Measurements from ENCODE around the gene PRF1. TPM values are rescaled to one million over a fixed set of nuclear protein-coding genes. Genes with fewer than 3 reads are reported as not detected.
A peak's percentile ranks its signal among the peaks of the same experiment; 100 is the strongest.
"Not testable (repeated sequence)": the region's sequence is repeated elsewhere in the genome, so short reads cannot be mapped to it uniquely, and the experiment has no call there.

Gene PRF1
- total and polyA plus RNA-seq, 5 donors: 0.81 to 2.9 (median 1.3) TPM

- intact Hi-C loops (cut with DNase I): no loop called here
- ATAC-seq: no peak
These were observed 15.4 kb upstream of the PRF1 start for GRCh38 chr10:70617798-70618568.

GRCh38 chr10:70616761-70617160, 14.2 kb upstream of the PRF1 start:
- H3K27ac ChIP-seq (ENCODE audit: low read length): no peak overlapping the region
- intact Hi-C loops (cut with DNase I): no loop called here
- DNase-seq (no peak), ATAC-seq (no peak)
- no peaks in the 10 kb centered on the region for H3K9me3 ChIP-seq (ENCODE audit: control insufficient read depth, low read length)
- H3K27me3 ChIP-seq (ENCODE audit: control insufficient read depth, insufficient read depth): no peaks in the 10 kb centered on the region
- H3K4me1 ChIP-seq (ENCODE audit: control insufficient read depth, insufficient read depth, low read length): no peaks in the 10 kb centered on the region
- WGBS: 97% methylated on average over 4 of the region's 4 CpGs
- H3K4me3 ChIP-seq (ENCODE audit: low read length): no peak overlapping the region

More at GRCh38 chr10:70617798-70618568, 15.4 kb upstream of the PRF1 start:
- DNase-seq: no peak
- Histone ChIP-seq H3K4me3 (ENCODE audit: low read length) (no peak overlapping the region), H3K27me3 (ENCODE audit: control insufficient read depth, insufficient read depth) (no peaks in the 10 kb centered on the region), H3K27ac (ENCODE audit: low read length) (no peak overlapping the region), H3K4me1 (ENCODE audit: control insufficient read depth, insufficient read depth, low read length) (no peaks in the 10 kb centered on the region), H3K9me3 (ENCODE audit: control insufficient read depth, low read length) (no peaks in the 10 kb centered on the region)
- WGBS: 77% methylated on average over 7 of the region's 7 CpGs

GRCh38 chr10:70615784-70616522, 13.4 kb upstream of the PRF1 start:
- Histone ChIP-seq H3K4me3 (ENCODE audit: low read length) (no peak overlapping the region), H3K4me1 (ENCODE audit: control insufficient read depth, insufficient read depth, low read length) (no peaks in the 10 kb centered on the region), H3K27ac (ENCODE audit: low read length) (no peak overlapping the region), H3K9me3 (ENCODE audit: control insufficient read depth, low read length) (no peaks in the 10 kb centered on the region), H3K27me3 (ENCODE audit: control insufficient read depth, insufficient read depth) (no peaks in the 10 kb centered on the region)
- 63% methylated on average over 7 of the region's 7 CpGs for WGBS
- no peak for DNase-seq
- no peak for ATAC-seq
- intact Hi-C loops (cut with DNase I): no loop called here

- no peak overlapping the region for H3K27ac ChIP-seq (ENCODE audit: low read length)
- intact Hi-C loops (cut with DNase I): no loop called here
- no peaks in the 10 kb centered on the region for H3K27me3 ChIP-seq (ENCODE audit: control insufficient read depth, insufficient read depth)
- no peak for ATAC-seq
- no peak overlapping the region for H3K4me3 ChIP-seq (ENCODE audit: low read length)
- no peaks in the 10 kb centered on the region for H3K9me3 ChIP-seq (ENCODE audit: control insufficient read depth, low read length)
- DNase-seq: no peak
- 94% methylated on average over 2 of the region's 2 CpGs for WGBS
- H3K4me1 ChIP-seq (ENCODE audit: control insufficient read depth, insufficient read depth, low read length): no peaks in the 10 kb centered on the region
These were observed 12.7 kb upstream of the PRF1 start for GRCh38 chr10:70615211-70615610.

- DNase-seq; H3K27me3 ChIP-seq (ENCODE audit: control insufficient read depth, insufficient read depth); ATAC-seq; H3K9me3 ChIP-seq (ENCODE audit: control insufficient read depth, low read length); H3K4me1 ChIP-seq (ENCODE audit: control insufficient read depth, insufficient read depth, low read length); H3K4me3 ChIP-seq (ENCODE audit: low read length); intact Hi-C loops (cut with DNase I); H3K27ac ChIP-seq (ENCODE audit: low read length): not testable (repeated sequence)
- 95% methylated on average over 3 of the region's 3 CpGs for WGBS
These were observed 11.8 kb upstream of the PRF1 start for GRCh38 chr10:70614364-70614763.

GRCh38 chr10:70613941-70614340, 11.4 kb upstream of the PRF1 start:
- no peaks in the 10 kb centered on the region for H3K27me3 ChIP-seq (ENCODE audit: control insufficient read depth, insufficient read depth)
- ATAC-seq (no peak), DNase-seq (no peak)
- WGBS: 84% methylated on average over 2 of the region's 2 CpGs
- no peak overlapping the region for H3K4me3 ChIP-seq (ENCODE audit: low read length)
- no peaks in the 10 kb centered on the region for H3K4me1 ChIP-seq (ENCODE audit: control insufficient read depth, insufficient read depth, low read length)
- H3K27ac ChIP-seq (ENCODE audit: low read length): no peak overlapping the region
- intact Hi-C loops (cut with DNase I): no loop called here
- no peaks in the 10 kb centered on the region for H3K9me3 ChIP-seq (ENCODE audit: control insufficient read depth, low read length)

GRCh38 chr10:70607936-70608335, 5.4 kb upstream of the PRF1 start:
- no peak overlapping the region for H3K4me3 ChIP-seq (ENCODE audit: low read length)
- no peak overlapping the region for H3K27ac ChIP-seq (ENCODE audit: low read length)
- no peaks in the 10 kb centered on the region for H3K9me3 ChIP-seq (ENCODE audit: control insufficient read depth, low read length)
- intact Hi-C loops (cut with DNase I): loop anchor here in 1 of 4 donors (10.0 kb wide), 1 partner anchor 47 kb away; no protein-coding TSS in a partner anchor
- WGBS: 99% methylated on average over 4 of the region's 4 CpGs
- H3K27me3 ChIP-seq (ENCODE audit: control insufficient read depth, insufficient read depth): no peaks in the 10 kb centered on the region
- no peaks in the 10 kb centered on the region for H3K4me1 ChIP-seq (ENCODE audit: control insufficient read depth, insufficient read depth, low read length)
- ATAC-seq (no peak), DNase-seq (no peak)

- ATAC-seq (no peak), DNase-seq (no peak)
- 67% methylated on average over 2 of the region's 2 CpGs for WGBS
- no peak overlapping the region for H3K4me3 ChIP-seq (ENCODE audit: low read length)
- no peaks in the 10 kb centered on the region for H3K4me1 ChIP-seq (ENCODE audit: control insufficient read depth, insufficient read depth, low read length)
- H3K27me3 ChIP-seq (ENCODE audit: control insufficient read depth, insufficient read depth): no peaks in the 10 kb centered on the region
- no peak overlapping the region for H3K27ac ChIP-seq (ENCODE audit: low read length)
- H3K9me3 ChIP-seq (ENCODE audit: control insufficient read depth, low read length): no peaks in the 10 kb centered on the region
- intact Hi-C loops (cut with DNase I): loop anchor here in 1 of 4 donors (10.0 kb wide), 1 partner anchor 50 kb away; no protein-coding TSS in a partner anchor
These were observed 2.6 kb upstream of the PRF1 start for GRCh38 chr10:70605161-70605560.

GRCh38 chr10:70604106-70604505, 1.6 kb upstream of the PRF1 start:
- no peaks in the 10 kb centered on the region for H3K27me3 ChIP-seq (ENCODE audit: control insufficient read depth, insufficient read depth)
- ATAC-seq: no peak
- H3K9me3 ChIP-seq (ENCODE audit: control insufficient read depth, low read length): no peaks in the 10 kb centered on the region
- WGBS: 72% methylated on average over 4 of the region's 4 CpGs
- H3K27ac ChIP-seq (ENCODE audit: low read length): no peak overlapping the region
- intact Hi-C loops (cut with DNase I): loop anchor here in 1 of 4 donors (10.0 kb wide), 1 partner anchor 51 kb away; no protein-coding TSS in a partner anchor
- no peak overlapping the region for H3K4me3 ChIP-seq (ENCODE audit: low read length)
- no peaks in the 10 kb centered on the region for H3K4me1 ChIP-seq (ENCODE audit: control insufficient read depth, insufficient read depth, low read length)
- DNase-seq: no peak

- no peak for ATAC-seq
- H3K4me3 ChIP-seq (ENCODE audit: low read length): no peak overlapping the region
- no peak overlapping the region for H3K27ac ChIP-seq (ENCODE audit: low read length)
- intact Hi-C loops (cut with DNase I): loop anchor here in 1 of 4 donors (10.0 kb wide), 1 partner anchor 51 kb away; no protein-coding TSS in a partner anchor
- WGBS: 83% methylated on average over 7 of the region's 7 CpGs
- DNase-seq: peak in 1 of 3 donors; percentile 49
- no peaks in the 10 kb centered on the region for H3K9me3 ChIP-seq (ENCODE audit: control insufficient read depth, low read length)
- H3K27me3 ChIP-seq (ENCODE audit: control insufficient read depth, insufficient read depth): no peaks in the 10 kb centered on the region
- no peaks in the 10 kb centered on the region for H3K4me1 ChIP-seq (ENCODE audit: control insufficient read depth, insufficient read depth, low read length)
These were observed 884 bp upstream of the PRF1 start for GRCh38 chr10:70603449-70603801.

GRCh38 chr10:70601746-70602145, 795 bp downstream of the PRF1 start:
- Histone ChIP-seq H3K4me1 (ENCODE audit: control insufficient read depth, insufficient read depth, low read length) (no peaks in the 10 kb centered on the region), H3K27ac (ENCODE audit: low read length) (no peak overlapping the region), H3K27me3 (ENCODE audit: control insufficient read depth, insufficient read depth) (no peaks in the 10 kb centered on the region), H3K4me3 (ENCODE audit: low read length) (no peak overlapping the region), H3K9me3 (ENCODE audit: control insufficient read depth, low read length) (no peaks in the 10 kb centered on the region)
- 94% methylated on average over 5 of the region's 5 CpGs for WGBS
- DNase-seq (no peak), ATAC-seq (no peak)
- intact Hi-C loops (cut with DNase I): loop anchor here in 1 of 4 donors (10.0 kb wide), 1 partner anchor 53 kb away; no protein-coding TSS in a partner anchor
